GM12878 (cell line): ENCODE data around the gene DENND1A. TPM values are rescaled to one million over a fixed set of nuclear protein-coding genes. Genes with fewer than 3 reads are reported as not detected.

ENCODE experiments used
- ATAC-seq: fragments of 200-7000 bp; cut with Tn5 transposase; 3 replicates; pipeline ENCODE4 v1.9.1; 2020; ENCODE audit warnings: mild to moderate bottlenecking, moderate library complexity
- BruUV-seq: library from RNA; stranded (reverse); fragments of 400-500 nt; replicated peaks from 2 replicates; lab custom pipeline; 2021; lab: Mats Ljungman, UMichigan
- CTCF ChIA-PET: fragments of 300-600 bp; sonication (Branson Sonifier 250); formaldehyde crosslinking; extraction: SDS; loops from one replicate; lab custom pipeline; 2021; ENCODE audit warnings: inconsistent platforms; lab: Yijun Ruan, JAX
- POLR2A ChIA-PET: fragments of 350-600 bp; formaldehyde crosslinking; extraction: SDS; loops from one replicate; lab custom pipeline; 2021; ENCODE audit warnings: inconsistent platforms; lab: Charles Lee
- RAD21 ChIA-PET: fragments of 300-600 bp; sonication (Branson Sonifier 250); formaldehyde crosslinking; loops from one replicate; lab custom pipeline; 2023; ENCODE audit warnings: antibody characterized with exemption; ENCODE audit not compliant: unreplicated experiment; lab: Charles Lee
- SMC1A ChIA-PET: fragments of 300-600 bp; sonication (Branson Sonifier 250); formaldehyde crosslinking; loops from one replicate; lab custom pipeline; 2023; ENCODE audit not compliant: unreplicated experiment, uncharacterized antibody; lab: Charles Lee
- DNase-seq: peaks from one replicate; pipeline ENCODE4 v3.0.0-alpha.2; 2011; ENCODE audit warnings: low read depth, low spot score
- FAIRE-seq: peaks from 3 replicates; lab custom pipeline; 2011; peaks lifted over from hg19 to GRCh38; lab: Jason Lieb, UNC
- H2AFZ ChIP-seq: 2 replicates; pipeline ENCODE4 v1.6.0; 2011; ENCODE audit warnings: low read depth, low read length, control low read depth; ENCODE audit not compliant: control insufficient read depth
- H3K27ac ChIP-seq: 2 replicates; pipeline ENCODE4 v1.5.1; 2011; ENCODE audit warnings: control low read depth; ENCODE audit not compliant: control insufficient read depth, insufficient read depth
- H3K27me3 ChIP-seq, 2 experiments: replicated peaks in 1 of 2; 2 replicates each; pipeline versions ENCODE4 v1.6.0 to v1.6.1; 2011; ENCODE audit warnings: low read length in 1 of 2; ENCODE audit not compliant: control insufficient read depth in 2 of 2, insufficient read depth in 2 of 2
- H3K36me3 ChIP-seq, 2 experiments: 2 replicates each; pipeline ENCODE4 v1.5.1; 2011; ENCODE audit warnings: low read length in 1 of 2; ENCODE audit not compliant: control insufficient read depth in 2 of 2, insufficient read depth in 2 of 2
- H3K4me1 ChIP-seq: 2 replicates; pipeline ENCODE4 v1.6.1; 2011; ENCODE audit warnings: mild to moderate bottlenecking, low read length, moderate library complexity, mixed read lengths; ENCODE audit not compliant: control insufficient read depth, insufficient read depth
- H3K4me2 ChIP-seq: 2 replicates; pipeline ENCODE4 v1.6.0; 2011; ENCODE audit warnings: control low read depth; ENCODE audit not compliant: control insufficient read depth, insufficient read depth
- H3K4me3 ChIP-seq: fragments of 200-600 bp; sonication (generic); 2 replicates; pipeline ENCODE4 v1.5.1; 2016
- H3K79me2 ChIP-seq: 2 replicates; pipeline ENCODE4 v1.6.0; 2011; ENCODE audit warnings: low read length; ENCODE audit not compliant: control insufficient read depth, insufficient read depth
- H3K9ac ChIP-seq: 2 replicates; pipeline ENCODE4 v1.8.0; 2011; ENCODE audit warnings: low read length, control low read depth, mixed read lengths; ENCODE audit not compliant: control insufficient read depth, insufficient read depth
- H3K9me3 ChIP-seq: replicated peaks from 3 replicates; pipeline ENCODE4 v1.5.1; 2011; ENCODE audit warnings: mild to moderate bottlenecking, low read length; ENCODE audit not compliant: control insufficient read depth, insufficient read depth
- H4K20me1 ChIP-seq: 2 replicates; pipeline ENCODE4 v1.6.0; 2011; ENCODE audit not compliant: control insufficient read depth, insufficient read depth
- CBFB ChIP-seq: IDR thresholded peaks from 2 replicates; pipeline ENCODE4 v1.6.1; 2016; ENCODE audit warnings: antibody characterized with exemption, low read depth
- CHD2 ChIP-seq: IDR thresholded peaks from 2 replicates; pipeline ENCODE4 v1.6.1; 2011; ENCODE audit warnings: low read depth, low read length, improper control_type of control experiment, borderline replicate concordance
- EGR1 ChIP-seq, 2 experiments: IDR thresholded peaks; 1 replicate in 1 of 2; 2 replicates in 1 of 2; pipeline ENCODE4 v1.6.1; 2011 to 2012; ENCODE audit warnings: low read depth in 2 of 2, low read length in 2 of 2, borderline replicate concordance in 1 of 2, mild to moderate bottlenecking in 1 of 2, moderate library complexity in 1 of 2
- FOXK2 ChIP-seq: fragments of 450-650 bp; IDR thresholded peaks from 2 replicates; pipeline ENCODE4 v1.6.1; 2017; ENCODE audit warnings: mild to moderate bottlenecking, moderate library complexity
- FOXM1 ChIP-seq: IDR thresholded peaks from 2 replicates; pipeline ENCODE4 v1.6.1; 2012; ENCODE audit warnings: low read depth, mild to moderate bottlenecking, inconsistent platforms, low read length, moderate library complexity
- JUND ChIP-seq: IDR thresholded peaks from 2 replicates; pipeline ENCODE4 v1.6.1; 2012; ENCODE audit warnings: low read depth, mild to moderate bottlenecking, low read length, improper control_type of control experiment, moderate library complexity
- KDM1A ChIP-seq: fragments of 200-600 bp; sonication (generic); IDR thresholded peaks from 2 replicates; pipeline ENCODE4 v1.6.1; 2016; ENCODE audit warnings: borderline replicate concordance
- NFXL1 ChIP-seq: fragments of 450-650 bp; IDR thresholded peaks from 2 replicates; pipeline ENCODE4 v1.6.1; 2017; ENCODE audit warnings: antibody characterized with exemption, mild to moderate bottlenecking, borderline replicate concordance
- SRF ChIP-seq, 2 experiments: IDR thresholded peaks; 2 replicates each; pipeline ENCODE4 v1.6.1; 2011; ENCODE audit warnings: low read depth in 2 of 2, low read length in 2 of 2, mild to moderate bottlenecking in 1 of 2, moderate library complexity in 1 of 2
- YY1 ChIP-seq: IDR thresholded peaks from 2 replicates; pipeline ENCODE4 v1.6.1; 2011; ENCODE audit warnings: low read depth, mild to moderate bottlenecking, low read length
- ZNF207 ChIP-seq: fragments of 450-650 bp; IDR thresholded peaks from 2 replicates; pipeline ENCODE4 v1.6.1; 2014; ENCODE audit warnings: antibody characterized with exemption, mild to moderate bottlenecking, borderline replicate concordance
- ZNF24 ChIP-seq: fragments of 450-650 bp; IDR thresholded peaks from 2 replicates; pipeline ENCODE4 v1.6.1; 2017; ENCODE audit warnings: antibody characterized with exemption, mild to moderate bottlenecking
- WGBS: methylation state at CpG from one replicate; pipeline ENCODE4 v1.1.6; 2016; ENCODE audit warnings: low lambda C conversion rate; ENCODE audit not compliant: insufficient replicate concordance, insufficient coverage; ENCODE audit errors: missing lambda C conversion rate; 5-methylcytosine and 5-hydroxymethylcytosine counted together
- in situ Hi-C: fragments of 300-500 bp; cut with MboI; formaldehyde crosslinking; loops from 9 replicates; pipeline ENCODE4 v1.14.3; 2018; ENCODE audit warnings: mixed read lengths
- intact Hi-C: fragments of 100-400 bp; cut with micrococcal nuclease; formaldehyde crosslinking; loops from one replicate; pipeline ENCODE4 v1.14.2; 2022; ENCODE audit not compliant: unreplicated experiment
- polyA plus RNA-seq, 11 experiments: library from polyadenylated mRNA; depleted of rRNA in 4 of 11; unstranded in 6 of 11; stranded (reverse) in 5 of 11; fragments of >200 nt; fragmentation: Nextera tagmentation in 4 of 11; fragmentation: Illumina TruSeq in 1 of 11; extraction: Ambion mirVana in 4 of 11; extraction: Trizol in 1 of 11; gene quantifications; 1 replicate in 1 of 11; 2 replicates in 10 of 11; pipeline versions ENCODE4 v1.2.1 to v1.2.3, GENCODE V29; 2011 to 2016; ENCODE audit warnings: inconsistent platforms in 2 of 11, missing spikeins in 2 of 11, low read depth in 1 of 11
- total RNA-seq, 4 experiments: library from RNA; depleted of rRNA in 3 of 4; stranded (reverse); fragments of >200 nt in 3 of 4; fragmentation: Illumina TruSeq in 1 of 4; extraction: Trizol in 1 of 4; gene quantifications; 2 replicates each; pipeline versions ENCODE4 v1.2.1 to v1.2.3, GENCODE V29; 2013 to 2021
- TF ChIP-seq, protein P1 (sequence below): fragments of 150-350 bp; IDR thresholded peaks from 2 replicates; pipeline ENCODE4 v1.6.1; 2014; ENCODE audit warnings: mild to moderate bottlenecking, low read depth, low read length
- TF ChIP-seq, protein P2 (sequence below): fragments of 450-650 bp; IDR thresholded peaks from 2 replicates; pipeline ENCODE4 v1.6.1; 2017; ENCODE audit warnings: mild to moderate bottlenecking, moderate library complexity

Gene DENND1A
- total and polyA plus RNA-seq, 10 of the 15 experiments (the other 5 are each of a cell fraction or from before 2014, with no cell fraction given) = 14.1 to 48.6 (median 35.2) TPM

DNA sequence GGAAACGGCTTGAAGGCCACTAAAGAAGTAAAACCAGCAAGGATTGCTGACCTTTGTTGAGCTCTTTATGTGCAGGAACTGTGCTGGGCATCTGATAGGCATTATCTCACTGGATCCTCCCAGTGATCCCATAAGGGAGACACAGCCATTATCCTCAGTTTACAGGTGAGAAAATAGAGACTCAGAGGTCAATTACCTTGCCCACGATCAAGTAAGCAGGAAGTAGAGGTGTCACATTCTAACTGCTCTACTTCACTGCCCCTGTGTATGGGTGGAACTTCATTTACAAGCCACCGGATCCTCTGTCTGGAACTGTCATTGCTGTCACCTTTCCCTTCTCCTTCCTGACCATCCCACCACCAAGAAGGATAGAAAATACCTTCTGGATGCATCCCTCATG is 325.1 kb downstream of the DENND1A start:
- SMC1A ChIA-PET = interaction anchor here (0.6 kb wide), 1 partner anchor 23 kb away, joined by 3 read pairs; no protein-coding TSS in a partner anchor
- H2AFZ ChIP-seq = no peak overlapping the region
- TF ChIP-seq, protein P1, sequence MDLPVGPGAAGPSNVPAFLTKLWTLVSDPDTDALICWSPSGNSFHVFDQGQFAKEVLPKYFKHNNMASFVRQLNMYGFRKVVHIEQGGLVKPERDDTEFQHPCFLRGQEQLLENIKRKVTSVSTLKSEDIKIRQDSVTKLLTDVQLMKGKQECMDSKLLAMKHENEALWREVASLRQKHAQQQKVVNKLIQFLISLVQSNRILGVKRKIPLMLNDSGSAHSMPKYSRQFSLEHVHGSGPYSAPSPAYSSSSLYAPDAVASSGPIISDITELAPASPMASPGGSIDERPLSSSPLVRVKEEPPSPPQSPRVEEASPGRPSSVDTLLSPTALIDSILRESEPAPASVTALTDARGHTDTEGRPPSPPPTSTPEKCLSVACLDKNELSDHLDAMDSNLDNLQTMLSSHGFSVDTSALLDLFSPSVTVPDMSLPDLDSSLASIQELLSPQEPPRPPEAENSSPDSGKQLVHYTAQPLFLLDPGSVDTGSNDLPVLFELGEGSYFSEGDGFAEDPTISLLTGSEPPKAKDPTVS = no peak
- TF ChIP-seq, protein P2, sequence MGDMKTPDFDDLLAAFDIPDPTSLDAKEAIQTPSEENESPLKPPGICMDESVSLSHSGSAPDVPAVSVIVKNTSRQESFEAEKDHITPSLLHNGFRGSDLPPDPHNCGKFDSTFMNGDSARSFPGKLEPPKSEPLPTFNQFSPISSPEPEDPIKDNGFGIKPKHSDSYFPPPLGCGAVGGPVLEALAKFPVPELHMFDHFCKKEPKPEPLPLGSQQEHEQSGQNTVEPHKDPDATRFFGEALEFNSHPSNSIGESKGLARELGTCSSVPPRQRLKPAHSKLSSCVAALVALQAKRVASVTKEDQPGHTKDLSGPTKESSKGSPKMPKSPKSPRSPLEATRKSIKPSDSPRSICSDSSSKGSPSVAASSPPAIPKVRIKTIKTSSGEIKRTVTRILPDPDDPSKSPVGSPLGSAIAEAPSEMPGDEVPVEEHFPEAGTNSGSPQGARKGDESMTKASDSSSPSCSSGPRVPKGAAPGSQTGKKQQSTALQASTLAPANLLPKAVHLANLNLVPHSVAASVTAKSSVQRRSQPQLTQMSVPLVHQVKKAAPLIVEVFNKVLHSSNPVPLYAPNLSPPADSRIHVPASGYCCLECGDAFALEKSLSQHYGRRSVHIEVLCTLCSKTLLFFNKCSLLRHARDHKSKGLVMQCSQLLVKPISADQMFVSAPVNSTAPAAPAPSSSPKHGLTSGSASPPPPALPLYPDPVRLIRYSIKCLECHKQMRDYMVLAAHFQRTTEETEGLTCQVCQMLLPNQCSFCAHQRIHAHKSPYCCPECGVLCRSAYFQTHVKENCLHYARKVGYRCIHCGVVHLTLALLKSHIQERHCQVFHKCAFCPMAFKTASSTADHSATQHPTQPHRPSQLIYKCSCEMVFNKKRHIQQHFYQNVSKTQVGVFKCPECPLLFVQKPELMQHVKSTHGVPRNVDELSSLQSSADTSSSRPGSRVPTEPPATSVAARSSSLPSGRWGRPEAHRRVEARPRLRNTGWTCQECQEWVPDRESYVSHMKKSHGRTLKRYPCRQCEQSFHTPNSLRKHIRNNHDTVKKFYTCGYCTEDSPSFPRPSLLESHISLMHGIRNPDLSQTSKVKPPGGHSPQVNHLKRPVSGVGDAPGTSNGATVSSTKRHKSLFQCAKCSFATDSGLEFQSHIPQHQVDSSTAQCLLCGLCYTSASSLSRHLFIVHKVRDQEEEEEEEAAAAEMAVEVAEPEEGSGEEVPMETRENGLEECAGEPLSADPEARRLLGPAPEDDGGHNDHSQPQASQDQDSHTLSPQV = no peak
- TF ChIP-seq JUND (no peak), NFXL1 (no peak), FOXK2 (no peak), ZNF207 (no peak), FOXM1 (no peak), SRF (IDR thresholded peaks at IDR 0.05; ENCODE audit: low read depth in 2 of 2, low read length in 2 of 2) (no peak), ZNF24 (no peak), EGR1 (IDR thresholded peaks at IDR 0.05; ENCODE audit: borderline replicate concordance in 1 of 2, low read depth in 2 of 2, low read length in 2 of 2) (no peak), CHD2 (no peak), YY1 (no peak), CBFB (no peak), KDM1A (no peak)
- POLR2A ChIA-PET = no interaction called here
- H3K9me3 ChIP-seq = no peaks in the 10 kb centered on the region
- ATAC-seq (no peak), DNase-seq (no peak), FAIRE-seq (no peak)
- no peak overlapping the region for H3K27ac ChIP-seq
- no peak overlapping the region for H3K4me2 ChIP-seq
- H3K9ac ChIP-seq = no peak overlapping the region
- no peaks in the 10 kb centered on the region for H3K27me3 ChIP-seq
- H3K79me2 ChIP-seq = no peaks in the 10 kb centered on the region
- H3K4me3 ChIP-seq = no peak overlapping the region
- H4K20me1 ChIP-seq = no peaks in the 10 kb centered on the region
- in situ Hi-C loops (no loop called here), intact Hi-C loops (no loop called here)
- WGBS = 68% methylated on average over 3 of the region's 3 CpGs
- BruUV-seq = no TSS peak
- peaks cover 15% of the 10 kb centered on the region for H3K4me1 ChIP-seq
- H3K36me3 ChIP-seq = no peaks in the 10 kb centered on the region; a peak in 1 of 4 replicates
- RAD21 ChIA-PET = no interaction called here
- CTCF ChIA-PET = no interaction called here
